22Rv1 (cell line): ENCODE results near the gene TNNT2.

Source experiments
- CTCF ChIP-seq: fragments of 450-650 bp; IDR thresholded peaks from 2 replicates; pipeline ENCODE4 v1.5.1; 2017; ENCODE audit warnings: mild to moderate bottlenecking
- ZFX ChIP-seq: fragments of 450-650 bp; IDR thresholded peaks from 2 replicates; pipeline ENCODE4 v1.6.1; 2017; ENCODE audit warnings: antibody characterized with exemption, borderline replicate concordance

DNA sequence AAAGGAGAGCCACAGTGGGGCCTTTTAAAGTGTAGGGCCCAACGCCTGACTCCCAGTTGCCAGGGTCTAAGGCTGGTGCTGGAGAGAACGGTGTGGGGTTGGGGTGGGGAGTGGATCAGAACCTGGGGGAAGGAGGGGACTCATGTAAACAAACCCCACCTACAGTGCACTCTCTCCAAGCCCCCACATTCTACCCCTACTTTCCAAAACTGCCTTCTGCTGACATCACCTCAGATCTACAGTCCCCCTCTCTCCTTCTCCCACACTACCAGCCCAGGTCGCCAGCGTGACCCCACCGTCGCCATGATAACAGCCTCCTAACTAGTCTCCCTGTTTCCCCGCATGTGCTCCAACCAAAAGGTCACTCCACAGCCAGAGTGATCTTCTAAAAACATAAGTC lies 26.6 kb downstream of the TNNT2 start:
- no peak for TF ChIP-seq CTCF
- TF ChIP-seq ZFX = no peak
